Left renal cortex interstitium (tissue), 4 donors: ENCODE results near the gene PIGV. TPM values are rescaled to one million over a fixed set of nuclear protein-coding genes. Genes with fewer than 3 reads are reported as not detected.
"Not testable (repeated sequence)": the region's sequence is repeated elsewhere in the genome, so short reads cannot be mapped to it uniquely, and the experiment has no call there.

Experiments used
- DNase-seq, 4 donors: peaks; one replicate each; pipeline ENCODE4 v3.0.0-alpha.2; 2013; ENCODE audit warnings: low read depth in 4 of 4, low spot score in 2 of 4, missing footprints in 1 of 4
- polyA plus RNA-seq, 4 donors: library from polyadenylated mRNA; unstranded; fragments of 120-200 nt; gene quantifications; one replicate each; pipeline ENCODE4 v1.2.1, GENCODE V29; 2013; ENCODE audit not compliant: insufficient read length in 4 of 4

Gene PIGV
- polyA plus RNA-seq, 4 donors: 16.8 to 19.6 (median 17.6) TPM

DNA sequence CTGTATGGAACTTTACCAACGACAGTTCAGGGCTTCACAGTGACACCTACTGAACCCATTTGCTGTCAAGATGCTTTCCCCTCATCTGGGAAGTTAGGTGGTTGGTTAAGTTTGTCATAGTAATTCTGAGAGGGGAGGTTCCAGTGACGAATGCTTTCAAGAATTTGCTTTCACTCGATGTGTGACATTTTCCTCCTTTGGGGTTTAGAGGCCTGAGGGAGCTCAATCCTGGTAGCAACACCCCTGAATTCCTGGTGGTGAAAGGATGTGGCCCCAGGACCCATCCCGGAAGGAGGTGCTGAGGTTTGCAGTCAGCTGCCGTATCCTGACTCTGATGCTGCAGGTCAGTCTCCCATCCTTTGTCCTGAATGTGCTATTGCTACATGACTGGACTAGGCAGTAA, 2.8 kb downstream of the PIGV start:
- DNase-seq: no peak

- no peak for DNase-seq
Measured at GRCh38 chr1:26791148-26791547, 3.4 kb downstream of the PIGV start.

GRCh38 chr1:26791626-26792025, 3.9 kb downstream of the PIGV start:
- DNase-seq: no peak

- no peak for DNase-seq
Measured at GRCh38 chr1:26792924-26793323, 5.2 kb downstream of the PIGV start.

DNA sequence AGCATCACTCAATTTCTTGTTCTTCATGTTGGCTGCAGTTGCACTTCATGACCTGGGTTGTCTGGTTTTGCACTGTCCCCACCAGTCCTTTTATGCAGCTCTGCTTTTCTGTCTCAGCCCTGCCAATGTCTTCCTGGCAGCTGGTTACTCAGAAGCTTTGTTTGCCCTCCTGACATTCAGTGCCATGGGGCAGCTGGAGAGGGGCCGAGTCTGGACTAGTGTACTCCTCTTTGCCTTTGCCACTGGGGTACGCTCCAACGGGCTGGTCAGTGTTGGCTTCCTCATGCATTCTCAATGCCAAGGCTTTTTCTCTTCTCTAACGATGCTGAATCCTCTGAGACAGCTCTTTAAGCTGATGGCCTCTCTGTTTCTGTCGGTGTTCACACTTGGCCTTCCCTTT, 6.6 kb downstream of the PIGV start:
- DNase-seq: no peak

DNA sequence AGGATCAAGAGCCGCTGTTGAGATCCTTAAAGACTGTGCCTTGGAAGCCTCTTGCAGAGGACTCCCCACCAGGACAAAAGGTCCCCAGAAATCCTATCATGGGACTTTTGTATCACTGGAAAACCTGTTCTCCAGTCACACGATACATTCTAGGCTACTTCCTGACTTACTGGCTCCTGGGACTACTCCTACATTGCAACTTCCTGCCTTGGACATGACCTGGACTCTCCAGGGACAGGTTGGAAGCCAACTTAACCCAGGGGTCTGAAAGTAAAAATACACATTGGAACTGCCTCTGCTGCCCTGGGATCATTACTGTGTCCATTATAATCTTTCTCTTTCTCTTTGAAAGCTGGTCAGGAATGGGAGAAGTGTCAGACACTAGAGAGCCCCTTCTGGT, 9.9 kb downstream of the PIGV start:
- DNase-seq: no peak

- DNase-seq: no peak
Measured at GRCh38 chr1:26799479-26800142, 11.9 kb downstream of the PIGV start.

- not testable (repeated sequence) for DNase-seq
Measured at GRCh38 chr1:26803932-26804331, 16.2 kb downstream of the PIGV start.

GRCh38 chr1:26810105-26810504, 22.4 kb downstream of the PIGV start:
- not testable (repeated sequence) for DNase-seq

- DNase-seq: no peak
Measured at GRCh38 chr1:26811057-26811456, 23.3 kb downstream of the PIGV start.

- no peak for DNase-seq
Measured at GRCh38 chr1:26811708-26812107, 24.0 kb downstream of the PIGV start.

DNA sequence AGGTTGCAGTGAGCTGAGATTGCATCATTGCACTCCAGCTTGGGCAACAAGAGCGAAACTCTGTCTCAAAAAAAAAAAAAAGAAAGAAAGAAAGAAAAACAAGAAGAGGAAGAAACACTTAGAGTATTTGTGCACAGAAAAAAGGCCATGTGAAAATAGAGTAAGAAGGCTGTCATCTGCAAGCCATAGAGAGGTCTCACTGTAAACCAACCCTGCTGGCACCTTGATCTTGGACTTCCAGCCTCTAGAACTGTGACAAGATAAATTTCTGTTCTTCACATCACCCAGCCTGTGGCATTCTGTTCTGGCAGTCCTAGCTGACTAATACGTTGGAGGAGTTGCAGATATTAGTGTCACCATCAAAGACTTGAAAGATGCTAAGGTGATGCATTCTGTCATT, 26.6 kb downstream of the PIGV start:
- no peak for DNase-seq

GRCh38 chr1:26814893-26815292, 27.1 kb downstream of the PIGV start:
- DNase-seq: no peak

DNA sequence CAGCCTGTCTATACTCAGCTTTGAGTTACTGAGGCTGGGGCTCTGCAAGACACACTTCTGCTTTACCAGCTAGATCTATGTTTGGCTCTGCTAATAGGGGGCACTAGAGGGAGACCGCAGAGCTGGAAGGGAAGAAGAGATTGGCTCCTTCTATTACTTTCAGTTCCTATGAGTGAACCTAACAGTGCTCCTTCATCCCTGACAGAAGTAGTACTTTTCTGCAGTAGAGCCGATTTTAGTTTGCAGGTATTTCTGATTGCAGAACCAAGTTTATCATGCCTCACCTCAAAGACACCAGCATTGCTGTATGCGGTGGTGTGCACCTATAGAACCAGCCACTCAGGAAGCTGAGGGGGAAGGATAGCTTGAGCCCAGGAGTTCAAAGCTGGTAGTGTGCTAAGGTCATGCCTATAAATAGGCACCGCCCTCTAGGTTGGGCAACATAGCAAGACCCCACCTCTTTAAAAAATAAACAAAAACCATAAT, 33.1 kb downstream of the PIGV start:
- DNase-seq: no peak

DNA sequence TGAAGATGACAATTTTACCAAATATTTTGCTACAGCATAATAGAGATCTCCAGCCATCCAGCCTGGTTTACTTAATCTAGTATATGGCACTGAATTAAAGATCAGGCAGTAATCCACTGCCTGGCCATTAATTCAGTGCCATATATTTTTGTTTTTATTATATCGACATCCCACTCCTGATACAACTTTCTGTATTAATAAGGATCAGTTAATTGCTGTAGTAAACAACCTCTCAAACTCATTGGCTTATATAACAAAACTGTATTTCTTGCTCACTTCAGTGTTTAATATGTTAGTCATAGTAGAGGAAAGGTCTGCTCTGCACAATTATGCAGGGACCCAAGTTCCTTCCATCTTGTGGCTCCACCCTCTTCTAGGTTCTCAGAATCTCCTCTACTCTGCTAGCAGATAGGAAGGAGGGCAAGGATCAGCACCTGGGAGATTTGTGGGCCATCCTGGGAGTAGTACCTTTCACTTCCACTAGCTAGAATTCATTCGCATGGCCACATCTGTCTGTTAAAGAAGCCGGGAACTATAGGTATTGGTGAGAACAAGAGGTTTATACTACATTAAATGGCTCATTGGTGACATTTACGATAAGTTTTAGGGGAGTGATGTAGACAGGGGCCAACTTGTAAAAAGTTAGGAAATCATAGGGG, 35.1 kb downstream of the PIGV start:
- DNase-seq: no peak

- no peak for DNase-seq
Measured at GRCh38 chr1:26824731-26825130, 37.0 kb downstream of the PIGV start.

DNA sequence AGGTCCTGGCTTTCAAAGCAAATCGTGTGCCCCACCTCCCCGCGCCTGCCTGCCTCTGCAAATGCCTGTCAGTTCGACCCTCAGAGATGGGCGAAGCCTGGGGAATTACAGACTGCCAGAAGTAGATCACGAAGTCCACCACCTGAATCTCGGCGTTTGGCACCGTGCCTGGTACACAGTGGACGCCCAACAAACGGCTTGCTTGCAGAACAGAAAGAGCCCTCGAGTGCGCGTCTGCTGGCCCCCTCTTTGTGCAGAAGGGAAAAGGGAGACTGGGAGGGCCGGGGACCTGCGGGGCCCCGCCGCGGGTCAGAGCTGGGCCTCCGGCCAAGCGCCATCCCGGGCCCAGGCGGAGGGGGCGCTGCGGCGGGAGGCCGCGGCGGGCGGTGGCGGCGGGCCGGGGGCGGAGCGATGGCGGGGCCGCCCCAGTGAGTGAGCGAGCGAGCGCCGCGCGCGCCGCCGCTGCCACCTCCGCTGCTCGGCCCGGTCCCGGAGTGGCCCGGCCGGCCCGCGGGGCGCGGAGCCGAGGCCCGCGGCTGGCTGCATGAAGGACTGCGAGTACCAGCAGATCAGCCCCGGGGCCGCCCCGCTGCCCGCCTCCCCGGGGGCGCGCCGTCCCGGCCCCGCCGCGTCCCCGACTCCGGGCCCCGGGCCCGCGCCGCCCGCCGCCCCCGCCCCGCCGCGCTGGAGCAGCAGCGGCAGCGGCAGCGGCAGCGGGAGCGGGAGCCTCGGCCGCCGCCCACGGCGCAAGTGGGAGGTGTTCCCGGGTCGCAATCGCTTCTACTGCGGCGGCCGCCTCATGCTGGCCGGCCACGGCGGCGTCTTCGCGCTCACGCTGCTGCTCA, 38.7 kb downstream of the PIGV start, which contains the start of gene ZDHHC18:
Gene ZDHHC18 (plus strand): TSS at position 428 of the 845 bp plus-strand sequence. CDS start 117 bp downstream, at position 545.
- DNase-seq: peak in 3 of 4 donors; percentile 40 to 47 (median 47)

DNA sequence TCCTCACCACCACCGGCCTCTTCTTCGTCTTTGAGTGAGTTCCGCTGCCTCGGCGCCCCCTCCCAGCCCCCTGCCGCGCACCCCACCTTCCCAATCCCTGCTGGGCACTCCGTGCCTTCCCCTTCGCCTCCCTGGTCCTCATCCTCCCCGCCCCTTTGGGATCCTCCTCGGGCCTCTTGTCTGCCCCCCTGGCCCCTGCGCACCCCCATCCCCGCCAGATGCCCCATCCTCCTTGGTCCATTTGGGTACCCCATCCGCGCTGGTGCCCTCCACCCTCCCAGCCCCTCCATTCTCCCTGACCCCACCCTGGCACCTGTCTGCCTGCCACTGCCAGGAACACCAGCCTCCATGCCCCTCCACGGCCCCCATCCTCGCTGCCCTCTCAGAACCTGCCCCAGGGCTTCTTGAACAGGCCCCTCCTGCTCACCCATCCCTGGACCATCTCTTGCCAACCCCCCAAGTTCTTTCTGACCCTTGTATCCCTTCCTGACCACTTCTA, 39.4 kb downstream of the PIGV start:
- DNase-seq: no peak

- peak in 2 of 4 donors; percentile 28 to 38 for DNase-seq
Measured at GRCh38 chr1:26827663-26828062, 39.9 kb downstream of the PIGV start.

DNA sequence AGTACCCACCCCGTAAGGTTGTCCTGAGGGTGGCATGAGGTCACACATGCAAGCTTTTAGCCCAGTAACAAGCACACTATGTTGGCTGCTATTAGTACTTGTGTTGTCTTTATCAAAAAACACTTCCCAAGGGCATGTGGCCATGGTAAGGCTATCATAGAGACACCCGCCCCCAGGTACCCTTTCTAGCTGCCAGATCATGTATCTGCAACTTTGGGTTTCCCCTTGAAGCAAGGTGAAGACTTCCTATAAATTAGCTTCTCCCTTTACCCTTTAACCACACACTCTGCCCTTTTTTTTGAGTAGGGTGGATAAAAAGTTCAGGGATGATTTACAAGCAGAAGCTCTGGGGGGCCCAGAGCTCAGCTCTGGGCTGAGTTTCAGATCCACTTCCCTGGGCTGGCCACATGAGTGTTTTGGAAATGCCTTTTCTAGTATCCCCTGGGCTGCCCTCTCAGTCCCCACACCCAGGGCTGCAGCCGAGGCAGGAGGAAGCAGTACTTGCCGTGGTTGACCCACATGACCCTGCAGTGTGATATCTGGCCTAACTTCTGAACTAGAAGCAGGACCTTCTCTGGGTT, 40.8 kb downstream of the PIGV start:
- no peak for DNase-seq
